HFF-Myc (cell line): ENCODE data around the gene RNASE8.
A peak's percentile ranks its signal among the peaks of the same experiment; 100 is the strongest.

Source experiments
- DNase-seq: peaks from one replicate; pipeline ENCODE4 v3.0.0-alpha.2; 2011; ENCODE audit warnings: low read depth; ENCODE audit errors: extremely low read depth
- H3K4me3 ChIP-seq: replicated peaks from 2 replicates; pipeline ENCODE4 v1.5.1; 2011; ENCODE audit warnings: low read depth, mild to moderate bottlenecking, control low read depth, low read length
- TF ChIP-seq, protein P1 (sequence below): IDR thresholded peaks from 2 replicates; pipeline ENCODE4 v1.5.1; 2012; ENCODE audit warnings: mild to moderate bottlenecking, low read depth, low read length, control low read depth; ENCODE audit errors: missing control alignments

The RNASE8 gene

DNA sequence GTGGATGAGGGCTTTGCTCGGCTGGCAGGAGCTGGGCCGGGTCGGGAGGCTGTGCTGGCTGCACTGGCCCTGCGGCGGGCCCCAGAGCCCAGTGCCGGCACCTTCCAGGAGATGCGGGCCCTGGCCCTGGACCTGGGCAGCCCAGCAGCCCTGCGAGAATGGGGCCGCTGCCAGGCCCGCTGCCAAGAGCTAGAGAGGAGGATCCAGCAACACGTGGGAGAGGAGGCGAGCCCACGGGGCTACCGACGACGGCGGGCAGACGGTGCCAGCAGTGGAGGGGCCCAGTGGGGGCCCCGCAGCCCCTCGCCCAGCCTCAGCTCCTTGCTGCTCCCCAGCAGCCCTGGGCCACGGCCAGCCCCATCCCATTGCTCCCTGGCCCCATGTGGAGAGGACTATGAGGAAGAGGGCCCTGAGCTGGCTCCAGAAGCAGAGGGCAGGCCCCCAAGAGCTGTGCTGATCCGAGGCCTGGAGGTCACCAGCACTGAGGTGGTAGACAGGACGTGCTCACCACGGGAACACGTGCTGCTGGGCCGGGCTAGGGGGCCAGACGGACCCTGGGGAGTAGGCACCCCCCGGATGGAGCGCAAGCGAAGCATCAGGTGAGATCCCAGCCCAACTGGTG, 24.0 kb downstream of the RNASE8 start:
- no peak for DNase-seq
- H3K4me3 ChIP-seq: no peak overlapping the region
- TF ChIP-seq, protein P1, sequence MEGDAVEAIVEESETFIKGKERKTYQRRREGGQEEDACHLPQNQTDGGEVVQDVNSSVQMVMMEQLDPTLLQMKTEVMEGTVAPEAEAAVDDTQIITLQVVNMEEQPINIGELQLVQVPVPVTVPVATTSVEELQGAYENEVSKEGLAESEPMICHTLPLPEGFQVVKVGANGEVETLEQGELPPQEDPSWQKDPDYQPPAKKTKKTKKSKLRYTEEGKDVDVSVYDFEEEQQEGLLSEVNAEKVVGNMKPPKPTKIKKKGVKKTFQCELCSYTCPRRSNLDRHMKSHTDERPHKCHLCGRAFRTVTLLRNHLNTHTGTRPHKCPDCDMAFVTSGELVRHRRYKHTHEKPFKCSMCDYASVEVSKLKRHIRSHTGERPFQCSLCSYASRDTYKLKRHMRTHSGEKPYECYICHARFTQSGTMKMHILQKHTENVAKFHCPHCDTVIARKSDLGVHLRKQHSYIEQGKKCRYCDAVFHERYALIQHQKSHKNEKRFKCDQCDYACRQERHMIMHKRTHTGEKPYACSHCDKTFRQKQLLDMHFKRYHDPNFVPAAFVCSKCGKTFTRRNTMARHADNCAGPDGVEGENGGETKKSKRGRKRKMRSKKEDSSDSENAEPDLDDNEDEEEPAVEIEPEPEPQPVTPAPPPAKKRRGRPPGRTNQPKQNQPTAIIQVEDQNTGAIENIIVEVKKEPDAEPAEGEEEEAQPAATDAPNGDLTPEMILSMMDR: no peak

DNA sequence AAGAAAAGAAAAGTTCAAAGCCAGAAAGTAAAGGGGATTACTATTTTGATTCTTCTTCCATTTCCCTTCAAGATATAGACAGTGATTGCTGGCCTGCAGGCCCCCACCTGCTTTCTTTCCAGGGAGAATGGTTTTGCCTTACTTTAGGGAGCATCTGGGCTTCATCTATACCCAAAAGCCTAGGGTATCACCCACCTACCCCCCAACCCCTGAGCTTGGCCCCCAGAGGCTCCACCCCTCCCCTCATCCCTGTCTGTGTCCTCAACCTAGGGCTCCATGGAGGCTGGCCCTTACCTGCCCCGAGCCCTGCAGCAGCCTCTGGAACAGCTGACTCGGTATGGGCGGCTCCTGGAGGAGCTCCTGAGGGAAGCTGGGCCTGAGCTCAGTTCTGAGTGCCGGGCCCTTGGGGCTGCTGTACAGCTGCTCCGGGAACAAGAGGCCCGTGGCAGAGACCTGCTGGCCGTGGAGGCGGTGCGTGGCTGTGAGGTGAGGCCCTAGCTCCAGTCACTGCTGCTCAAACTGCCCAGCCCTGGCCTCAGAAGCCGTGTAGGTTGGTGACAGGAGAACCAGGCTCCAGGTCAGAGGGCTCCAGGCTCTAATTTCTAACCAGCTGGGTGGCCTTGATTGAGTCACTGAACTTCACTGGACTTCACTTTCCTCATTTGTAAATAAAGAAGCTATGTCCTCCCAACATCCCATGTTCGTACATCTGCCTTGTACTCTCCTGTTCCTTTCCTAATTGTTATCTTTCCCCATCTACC, 26.1 kb downstream of the RNASE8 start:
- no peak overlapping the region for H3K4me3 ChIP-seq
- no peak for DNase-seq
- TF ChIP-seq, protein P1: no peak

DNA sequence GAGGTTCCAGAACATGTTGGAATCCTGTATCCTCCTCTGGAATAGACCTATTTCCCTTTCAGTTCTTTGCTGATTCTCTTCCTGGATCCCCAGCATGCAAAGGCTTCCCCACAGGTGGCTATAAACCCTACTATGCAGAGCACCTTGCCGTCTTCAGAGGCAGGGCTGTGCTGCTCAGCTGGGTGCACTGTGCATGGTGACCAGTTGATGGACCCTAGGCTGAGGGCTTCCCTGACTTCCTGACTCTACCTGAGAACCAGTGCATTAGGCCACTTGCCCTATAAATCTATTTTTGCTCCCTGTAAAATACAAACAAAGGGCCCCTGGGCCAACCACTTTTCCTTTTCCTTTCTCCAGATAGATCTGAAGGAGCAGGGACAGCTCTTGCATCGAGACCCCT, 26.8 kb downstream of the RNASE8 start:
- TF ChIP-seq, protein P1: no peak
- no peak overlapping the region for H3K4me3 ChIP-seq
- DNase-seq: no peak

DNA sequence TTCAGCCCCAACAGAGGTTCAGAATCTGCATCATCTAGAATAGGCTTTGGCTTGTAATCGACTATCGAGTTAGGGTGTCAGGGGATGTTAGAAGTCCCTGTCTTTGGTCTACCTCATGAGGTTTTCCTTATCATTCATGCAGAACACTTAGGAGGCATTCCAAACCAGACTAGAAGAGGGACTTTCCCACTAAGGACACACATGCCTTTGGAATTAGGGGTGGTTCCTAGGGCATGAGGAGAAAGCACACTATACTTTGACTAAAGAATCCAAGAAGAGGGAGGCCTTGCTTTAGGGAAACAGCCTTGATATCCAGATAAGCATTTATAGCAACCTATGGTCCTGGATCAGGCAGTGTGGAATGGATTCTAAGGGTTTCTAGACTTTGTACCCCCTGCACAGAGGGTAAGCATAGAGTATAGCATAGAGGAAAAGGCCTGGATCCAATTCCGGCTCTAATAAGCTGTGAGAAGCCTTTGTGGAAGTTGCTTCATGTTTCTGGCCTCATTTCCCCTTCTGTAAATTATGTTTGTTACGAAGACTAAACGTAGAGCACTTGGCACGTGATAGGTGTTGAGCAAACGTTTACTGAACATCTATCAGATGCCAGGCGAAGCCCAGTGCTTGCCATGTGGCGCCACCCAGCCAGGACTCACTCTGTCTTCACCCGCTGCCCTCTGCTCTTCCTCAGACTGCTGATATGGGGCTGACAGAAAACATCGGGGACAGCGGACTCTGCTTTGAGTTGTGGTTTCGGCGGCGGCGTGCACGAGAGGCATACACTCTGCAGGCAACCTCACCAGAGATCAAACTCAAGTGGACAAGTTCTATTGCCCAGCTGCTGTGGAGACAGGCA, 27.6 kb downstream of the RNASE8 start:
- no peak for DNase-seq
- no peak overlapping the region for H3K4me3 ChIP-seq
- TF ChIP-seq, protein P1: no peak

DNA sequence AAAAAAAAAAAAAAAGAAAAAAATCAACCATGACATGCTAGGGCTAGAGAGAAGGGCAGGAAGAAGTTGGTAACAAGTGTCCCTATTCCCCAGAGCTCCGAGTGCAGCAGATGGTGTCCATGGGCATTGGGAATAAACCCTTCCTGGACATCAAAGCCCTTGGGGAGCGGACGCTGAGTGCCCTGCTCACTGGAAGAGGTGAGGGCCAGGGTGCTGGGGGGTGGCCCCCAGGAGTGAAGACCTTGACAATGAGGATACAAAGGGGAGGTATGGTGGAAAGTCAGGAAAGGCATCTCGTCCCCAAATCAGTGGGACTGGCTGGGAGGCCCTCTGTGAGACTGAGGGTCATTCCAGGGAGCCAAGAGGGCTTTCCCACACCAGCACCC, 29.3 kb downstream of the RNASE8 start:
- DNase-seq: no peak
- TF ChIP-seq, protein P1: no peak

DNA sequence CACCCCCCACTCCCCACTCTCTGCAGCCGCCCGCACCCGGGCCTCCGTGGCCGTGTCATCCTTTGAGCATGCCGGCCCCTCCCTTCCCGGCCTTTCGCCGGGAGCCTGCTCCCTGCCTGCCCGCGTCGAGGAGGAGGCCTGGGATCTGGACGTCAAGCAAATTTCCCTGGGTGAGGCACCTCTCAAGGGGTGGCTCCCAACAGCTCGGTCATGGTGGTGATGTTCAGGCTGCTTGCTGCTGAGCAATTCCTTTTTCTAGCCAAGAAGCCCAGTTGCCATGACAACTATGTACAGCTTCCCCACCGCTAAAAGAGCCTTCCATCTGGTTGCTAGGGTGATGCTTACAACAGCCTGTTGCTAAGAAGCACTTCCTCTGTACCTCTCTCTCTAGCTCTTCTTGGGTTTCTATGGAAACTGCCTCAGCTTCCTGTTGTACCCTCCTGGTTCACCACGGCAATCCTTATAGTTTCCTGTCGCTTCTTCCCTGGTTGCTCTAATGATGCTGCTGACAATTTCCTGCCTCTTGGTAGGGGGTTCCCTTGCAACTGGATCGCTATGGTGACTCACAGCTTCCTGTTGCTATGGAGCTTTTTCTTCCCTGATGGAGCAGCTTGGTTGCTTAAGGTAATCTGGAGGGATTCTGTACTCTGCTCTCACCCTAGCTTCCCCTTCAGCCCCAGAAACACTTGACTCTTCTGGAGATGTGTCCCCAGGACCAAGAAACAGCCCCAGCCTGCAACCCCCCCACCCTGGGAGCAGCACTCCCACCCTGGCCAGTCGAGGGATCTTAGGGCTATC, 29.9 kb downstream of the RNASE8 start:
- H3K4me3 ChIP-seq: no peak overlapping the region
- TF ChIP-seq, protein P1: no peak
- peak; percentile 90 for DNase-seq

More for the DNA sequence above, 29.3 kb downstream of the RNASE8 start:
- no peak overlapping the region for H3K4me3 ChIP-seq
